Dedifferentiated amniotic fluid mesenchymal stem cell (primary cell): ENCODE measurements around the gene ATP13A1.
A peak's percentile ranks its signal among the peaks of the same experiment; 100 is the strongest.
"Not testable (repeated sequence)": the region's sequence is repeated elsewhere in the genome, so short reads cannot be mapped to it uniquely, and the experiment has no call there.

Experiments
- DNase-seq: peaks from one replicate; pipeline ENCODE4 v3.0.0-alpha.2; 2016; ENCODE audit errors: extremely low spot score

Gene ATP13A1

GRCh38 chr19:19619849-19620210 is 43.6 kb downstream of the ATP13A1 start:
- no peak for DNase-seq

- no peak for DNase-seq
Measured at GRCh38 chr19:19619181-19619848, 44.2 kb downstream of the ATP13A1 start.

- DNase-seq: peak; percentile 61
Measured at GRCh38 chr19:19618219-19619051, 45.0 kb downstream of the ATP13A1 start, which contains the start of gene PBX4. Gene PBX4 (minus strand): TSS chr19:19618687. CDS start chr19:19618629, 58 bp downstream.

GRCh38 chr19:19615086-19615485 is 48.4 kb downstream of the ATP13A1 start:
- no peak for DNase-seq

- DNase-seq: no peak
Measured at GRCh38 chr19:19613506-19613905, 50.0 kb downstream of the ATP13A1 start.

- DNase-seq: no peak
Measured at GRCh38 chr19:19610376-19611202, 52.9 kb downstream of the ATP13A1 start.

GRCh38 chr19:19606686-19607085 is 56.8 kb downstream of the ATP13A1 start:
- DNase-seq: not testable (repeated sequence)

GRCh38 chr19:19606021-19606420 is 57.5 kb downstream of the ATP13A1 start:
- no peak for DNase-seq

- no peak for DNase-seq
Measured at GRCh38 chr19:19602713-19603324, 60.7 kb downstream of the ATP13A1 start.

- no peak for DNase-seq
Measured at GRCh38 chr19:19602136-19602712, 61.3 kb downstream of the ATP13A1 start.

- DNase-seq: no peak
Measured at GRCh38 chr19:19600793-19601330, 62.6 kb downstream of the ATP13A1 start.

GRCh38 chr19:19598728-19599451 is 64.6 kb downstream of the ATP13A1 start:
- DNase-seq: not testable (repeated sequence)

GRCh38 chr19:19597809-19598306 is 65.6 kb downstream of the ATP13A1 start:
- DNase-seq: no peak
